Activated naive CD8-positive, alpha-beta T cell (primary cell): Measurements from ENCODE around the gene GAB2.

Experiments
- H3K27ac Mint-ChIP-seq: one replicate; pipeline ENCODE4 v1.8.0; 2021; ENCODE audit warnings: mixed read lengths
- H3K27me3 Mint-ChIP-seq: one replicate; pipeline ENCODE4 v1.8.0; 2021; ENCODE audit warnings: mixed read lengths
- H3K36me3 Mint-ChIP-seq: one replicate; pipeline ENCODE4 v1.8.0; 2021; ENCODE audit warnings: mixed read lengths
- H3K4me1 Mint-ChIP-seq: one replicate; pipeline ENCODE4 v1.8.0; 2021; ENCODE audit warnings: low read depth, mixed read lengths
- H3K4me3 Mint-ChIP-seq: one replicate; pipeline ENCODE4 v1.8.0; 2021; ENCODE audit warnings: mild to moderate bottlenecking, mixed read lengths
- H3K9me3 Mint-ChIP-seq: one replicate; pipeline ENCODE4 v1.8.0; 2021; ENCODE audit warnings: low read depth, mixed read lengths

Gene GAB2

DNA sequence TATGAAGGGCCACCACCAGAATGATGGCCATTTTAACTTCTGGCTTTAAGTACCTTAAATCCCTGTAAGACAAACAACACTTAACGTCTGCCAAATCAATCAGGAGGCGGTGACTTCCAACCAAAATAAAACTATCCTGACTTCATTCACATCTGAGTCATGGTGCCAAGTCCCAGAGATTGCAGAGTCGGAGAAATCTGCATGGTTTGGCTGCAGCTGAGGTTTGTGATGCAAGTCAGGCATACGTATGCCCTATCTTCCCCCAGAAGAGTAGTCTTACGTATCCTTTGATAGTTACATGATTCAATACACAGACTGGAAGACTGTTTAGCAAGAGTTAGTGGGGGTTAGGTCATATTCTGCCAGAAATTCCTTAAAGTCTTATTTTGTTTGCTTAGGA is 1.7 kb upstream of the GAB2 start:
- Mint-ChIP-seq H3K36me3 (peaks cover 5% of the 10 kb centered on the region), H3K27me3 (peaks cover 16% of the 10 kb centered on the region), H3K4me1 (peaks cover 29% of the 10 kb centered on the region), H3K9me3 (no peaks in the 10 kb centered on the region), H3K4me3 (peak overlapping the region; percentile 82), H3K27ac (no peak overlapping the region)

DNA sequence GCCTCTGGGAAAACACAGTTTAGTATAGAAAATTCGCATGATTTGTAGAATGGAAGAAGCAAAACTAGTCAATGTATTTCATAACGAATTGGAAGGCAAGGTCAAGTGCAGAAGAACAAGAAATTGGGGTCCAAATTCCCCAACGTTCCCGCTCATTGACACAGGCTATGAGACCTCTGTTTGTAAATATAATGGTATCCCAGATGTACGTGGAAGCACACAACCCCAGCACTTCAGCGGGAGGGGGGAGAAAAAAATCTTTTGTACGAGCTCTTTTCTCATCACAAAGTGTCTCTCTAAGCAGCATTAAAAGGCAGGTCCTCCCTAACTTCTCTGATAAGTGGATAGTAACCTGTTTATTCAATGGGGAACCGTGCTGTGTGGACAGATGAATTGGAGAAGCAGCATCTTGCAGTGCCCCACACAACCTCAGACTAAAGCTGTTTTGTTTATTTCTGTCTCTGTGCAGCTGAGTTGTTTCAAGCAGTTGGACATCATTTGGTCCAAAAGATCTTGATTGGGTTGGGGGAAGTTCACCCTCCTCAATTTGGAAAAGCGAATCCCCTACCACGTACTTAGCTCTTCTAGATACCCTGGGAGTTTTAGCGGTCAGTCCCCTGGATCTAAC is 1.1 kb upstream of the GAB2 start:
- H3K4me3 Mint-ChIP-seq, result peak overlapping the region; percentile 82
- peaks cover 16% of the 10 kb centered on the region for H3K27me3 Mint-ChIP-seq
- H3K9me3 Mint-ChIP-seq, result no peaks in the 10 kb centered on the region
- no peak overlapping the region for H3K27ac Mint-ChIP-seq
- H3K4me1 Mint-ChIP-seq, result peaks cover 29% of the 10 kb centered on the region
- H3K36me3 Mint-ChIP-seq, result peaks cover 4% of the 10 kb centered on the region

DNA sequence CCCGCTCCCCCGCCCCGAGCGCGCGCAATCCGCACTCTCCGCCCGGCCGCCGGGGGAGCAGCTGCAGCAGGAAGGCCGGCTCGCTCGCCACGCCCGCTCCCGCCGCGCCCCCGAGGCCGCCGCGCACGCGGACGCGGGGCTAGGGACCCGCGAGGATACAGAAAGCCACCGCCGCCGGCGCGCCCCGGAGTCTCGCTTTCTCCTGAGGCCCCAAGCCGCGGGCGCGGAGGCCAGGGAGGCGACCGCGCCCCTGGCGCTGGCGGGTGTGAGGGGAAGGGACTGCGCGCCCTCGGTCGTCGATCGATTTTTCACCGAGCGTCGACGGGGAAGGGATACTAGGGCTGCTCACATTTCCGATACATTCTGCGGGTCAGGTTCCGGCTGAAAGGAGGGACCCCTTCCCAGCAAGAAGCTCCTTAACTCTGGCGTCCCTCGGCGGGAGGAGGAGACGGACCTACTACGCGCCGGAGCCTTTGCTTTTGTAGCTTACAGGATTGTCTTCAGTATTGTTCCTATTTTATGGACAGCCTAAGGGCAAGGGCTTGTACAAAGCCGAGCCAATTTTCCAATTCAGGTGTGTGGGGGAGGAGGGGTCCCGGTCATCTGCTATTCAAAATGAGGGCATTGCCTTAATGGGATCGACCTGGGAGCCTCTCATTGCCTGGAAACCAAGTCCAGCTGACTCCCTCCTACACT is 416 bp upstream of the GAB2 start:
- H3K27me3 Mint-ChIP-seq, result peaks cover 16% of the 10 kb centered on the region
- H3K4me1 Mint-ChIP-seq, result peaks cover 29% of the 10 kb centered on the region
- no peaks in the 10 kb centered on the region for H3K9me3 Mint-ChIP-seq
- H3K36me3 Mint-ChIP-seq, result peaks cover under 1% of the 10 kb centered on the region
- peak overlapping the region; percentile 82 for H3K4me3 Mint-ChIP-seq
- peak overlapping the region; percentile 22 for H3K27ac Mint-ChIP-seq

DNA sequence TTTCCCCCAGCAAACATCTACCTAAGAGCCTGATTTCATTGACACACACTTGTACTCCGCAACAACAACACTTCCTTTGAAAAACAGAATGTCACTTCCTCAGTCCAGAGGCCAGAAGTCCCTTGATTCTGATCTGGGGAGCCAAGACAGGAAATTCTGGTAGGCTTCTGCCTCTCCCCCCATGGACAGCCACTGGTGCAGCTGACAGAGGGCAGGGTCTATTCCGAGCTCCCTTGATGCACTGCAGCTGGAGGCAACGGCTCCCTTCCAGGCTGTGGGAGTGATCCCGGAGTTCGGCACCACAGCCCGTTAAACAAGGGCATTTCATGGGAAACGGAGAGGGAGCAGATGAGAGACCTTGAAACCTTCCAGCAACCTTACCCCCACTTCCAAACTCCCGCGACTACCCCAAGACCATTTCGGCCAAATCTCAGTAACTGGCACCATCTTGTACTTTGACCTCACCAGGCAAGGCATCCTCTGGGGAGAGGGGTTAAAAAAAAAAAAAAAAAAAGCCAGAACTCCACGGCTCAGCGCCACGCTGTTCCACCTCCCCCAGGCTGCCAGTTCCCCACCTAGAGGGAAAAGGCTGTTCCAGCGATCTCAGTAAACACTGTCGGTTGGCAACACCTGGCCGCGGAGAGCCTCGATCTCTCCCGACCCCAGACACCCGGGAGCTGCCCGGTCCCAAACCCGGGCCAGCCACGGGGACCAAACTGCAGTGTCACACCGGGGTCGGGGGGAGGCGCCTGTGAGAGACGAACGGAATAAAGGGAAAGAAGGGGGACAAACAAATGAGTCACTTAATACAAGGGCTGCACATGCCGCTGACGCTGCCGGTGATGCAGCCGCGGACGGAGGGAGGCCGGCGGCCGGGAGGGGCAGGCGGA is 1.1 kb downstream of the GAB2 start:
- peaks cover 29% of the 10 kb centered on the region for H3K4me1 Mint-ChIP-seq
- H3K27me3 Mint-ChIP-seq, result peaks cover 12% of the 10 kb centered on the region
- peak overlapping the region; percentile 74 for H3K27ac Mint-ChIP-seq
- H3K4me3 Mint-ChIP-seq, result peak overlapping the region; percentile 89
- no peaks in the 10 kb centered on the region for H3K9me3 Mint-ChIP-seq
- H3K36me3 Mint-ChIP-seq, result no peaks in the 10 kb centered on the region

DNA sequence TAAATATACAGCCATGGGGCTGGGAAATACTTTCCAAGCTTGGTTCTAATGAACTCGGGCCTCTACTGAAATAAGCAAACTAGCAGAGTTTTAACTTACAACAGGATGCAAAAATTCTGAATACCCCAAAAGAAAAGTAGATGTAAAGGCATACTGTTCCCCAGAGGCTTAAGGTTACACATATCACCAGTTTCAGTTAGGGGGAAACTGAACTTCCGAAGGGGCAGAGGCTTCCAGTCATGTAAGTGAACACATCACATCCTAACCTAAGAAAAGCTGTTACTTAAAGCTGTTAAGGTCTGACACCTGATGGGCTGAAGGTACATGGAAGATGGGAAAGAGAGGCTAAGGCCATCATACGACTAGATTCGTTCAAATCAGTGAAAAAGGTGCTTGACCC is 2.3 kb downstream of the GAB2 start:
- peaks cover 20% of the 10 kb centered on the region for H3K4me1 Mint-ChIP-seq
- peaks cover 11% of the 10 kb centered on the region for H3K27me3 Mint-ChIP-seq
- no peak overlapping the region for H3K27ac Mint-ChIP-seq
- H3K9me3 Mint-ChIP-seq, result no peaks in the 10 kb centered on the region
- peak overlapping the region; percentile 9 for H3K4me3 Mint-ChIP-seq
- H3K36me3 Mint-ChIP-seq, result no peaks in the 10 kb centered on the region

DNA sequence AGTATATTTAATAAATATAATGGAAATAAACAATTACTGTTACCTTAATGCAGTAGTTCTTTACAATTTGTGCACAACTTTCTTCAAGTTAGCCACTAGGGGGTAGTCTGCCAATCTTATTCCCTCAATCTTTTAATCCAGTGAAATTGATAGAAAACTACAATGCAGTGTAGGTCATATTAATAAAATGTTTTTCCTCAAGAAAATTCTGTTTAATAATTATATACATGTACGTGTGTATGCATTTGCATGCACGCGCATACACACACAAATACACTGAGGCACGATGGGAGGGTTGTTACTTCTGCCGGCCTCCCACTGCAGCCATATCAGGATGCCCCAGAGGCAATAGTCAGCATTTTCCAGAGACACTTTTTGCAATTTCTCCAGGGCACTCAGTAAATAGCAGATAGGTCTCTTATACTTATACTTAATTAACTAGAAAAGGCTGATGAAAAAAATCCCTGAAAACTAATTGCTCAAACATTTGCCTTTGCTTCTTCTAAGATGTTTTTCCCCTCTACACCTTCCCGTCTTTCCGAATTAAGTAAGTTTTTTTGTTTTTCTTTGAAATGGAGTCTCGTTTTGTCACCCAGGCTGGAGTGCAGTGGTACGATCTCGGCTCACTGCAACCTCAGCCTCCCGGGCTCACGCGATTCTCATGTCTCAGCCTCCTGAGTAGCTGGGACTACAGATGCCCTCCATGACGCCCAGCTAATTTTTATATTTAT is 3.1 kb downstream of the GAB2 start:
- Mint-ChIP-seq H3K36me3 (peaks cover 2% of the 10 kb centered on the region), H3K9me3 (peaks cover 4% of the 10 kb centered on the region), H3K4me3 (no peak overlapping the region), H3K27ac (no peak overlapping the region), H3K27me3 (peaks cover 8% of the 10 kb centered on the region), H3K4me1 (peaks cover 17% of the 10 kb centered on the region)

DNA sequence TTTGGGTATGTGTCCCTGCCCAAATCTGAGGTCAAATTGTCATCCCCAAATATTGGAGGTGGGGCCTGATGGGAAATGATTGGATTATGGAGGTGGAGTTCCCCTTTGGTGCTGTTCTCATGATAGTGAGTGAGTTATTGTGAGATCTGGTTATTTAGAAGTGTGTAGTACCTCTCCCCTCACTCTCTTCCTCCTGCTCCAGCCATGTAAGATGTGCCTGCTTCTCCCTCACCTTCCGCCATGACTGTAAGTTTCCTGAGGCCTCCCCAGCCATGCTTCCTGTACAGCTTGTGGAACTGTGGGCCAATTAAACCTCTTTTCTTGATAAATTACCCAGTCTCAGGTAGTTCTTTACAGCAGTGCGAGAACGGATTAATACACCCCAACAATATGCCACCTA is 9.0 kb downstream of the GAB2 start:
- peaks cover 17% of the 10 kb centered on the region for H3K36me3 Mint-ChIP-seq
- H3K9me3 Mint-ChIP-seq, result peaks cover 4% of the 10 kb centered on the region
- H3K27me3 Mint-ChIP-seq, result no peaks in the 10 kb centered on the region
- no peak overlapping the region for H3K4me3 Mint-ChIP-seq
- H3K27ac Mint-ChIP-seq, result no peak overlapping the region
- H3K4me1 Mint-ChIP-seq, result no peaks in the 10 kb centered on the region

DNA sequence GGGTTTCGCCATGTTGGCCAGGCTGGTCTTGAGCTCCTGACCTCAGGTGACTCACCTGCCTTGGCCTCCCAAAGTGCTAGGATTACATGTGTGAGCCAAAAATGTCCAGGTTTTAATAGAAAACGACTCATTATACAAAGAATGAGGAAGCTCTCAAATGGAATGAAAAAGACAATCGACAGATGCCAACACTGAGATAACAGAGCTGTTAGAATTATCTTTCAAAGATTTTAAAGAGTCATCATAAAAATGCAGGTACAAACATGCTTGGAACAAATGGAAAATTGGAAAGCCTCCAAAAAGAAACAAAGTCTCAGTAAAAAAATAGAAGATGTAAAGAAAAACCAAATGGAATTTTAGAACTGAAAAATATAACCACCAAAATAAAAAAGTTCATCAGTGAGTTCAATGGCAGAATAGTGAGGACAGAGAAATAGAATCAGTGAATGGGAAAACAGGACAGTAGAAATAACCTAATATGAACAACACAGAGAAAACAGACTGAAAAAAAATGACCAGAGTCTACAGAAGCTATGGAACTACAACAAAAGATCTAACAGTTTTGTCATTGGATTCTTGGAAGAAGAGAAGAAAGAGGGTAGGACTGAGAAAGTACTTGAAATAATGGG is 10.9 kb downstream of the GAB2 start:
- Mint-ChIP-seq H3K4me3 (no peak overlapping the region), H3K9me3 (peaks cover 4% of the 10 kb centered on the region), H3K27me3 (no peaks in the 10 kb centered on the region), H3K4me1 (no peaks in the 10 kb centered on the region), H3K36me3 (peaks cover 17% of the 10 kb centered on the region), H3K27ac (no peak overlapping the region)

DNA sequence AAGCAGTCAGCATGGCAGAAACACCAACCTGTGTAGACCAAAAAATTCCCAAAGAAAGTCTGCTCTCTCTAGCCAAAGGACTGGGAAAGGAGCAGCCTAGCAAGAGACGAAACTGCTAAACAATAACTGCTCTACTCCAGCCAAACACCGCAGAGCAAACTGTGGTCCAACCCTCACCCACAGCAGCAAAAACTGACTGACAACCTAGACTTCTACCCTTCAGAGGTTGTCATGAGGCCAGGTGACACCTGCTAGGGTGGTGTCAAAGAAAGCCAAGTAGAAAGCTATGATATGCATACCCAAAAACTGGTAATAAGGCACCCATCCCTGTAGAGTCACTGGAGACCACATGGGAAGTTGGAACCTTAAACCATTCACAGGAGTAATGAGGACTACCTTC is 11.8 kb downstream of the GAB2 start:
- H3K27me3 Mint-ChIP-seq, result no peaks in the 10 kb centered on the region
- H3K27ac Mint-ChIP-seq, result no peak overlapping the region

DNA sequence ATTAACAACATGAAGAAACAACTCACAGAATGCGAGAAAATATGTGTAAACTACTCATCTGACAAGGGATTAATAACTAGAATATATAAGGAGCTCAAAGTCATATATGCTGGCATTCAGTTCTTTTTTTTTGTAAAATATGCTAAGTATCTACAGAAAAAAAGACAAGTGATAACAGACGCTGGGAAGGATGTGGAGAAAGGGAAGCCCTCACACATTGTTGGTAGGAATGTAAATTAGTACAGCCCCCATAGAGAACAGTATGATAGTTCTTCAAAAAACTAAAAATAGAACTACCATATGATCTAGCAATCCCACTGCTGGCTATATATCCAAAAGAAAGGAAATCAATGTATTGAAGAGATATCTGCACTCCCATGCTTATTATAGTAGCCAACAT is 13.8 kb downstream of the GAB2 start:
- peaks cover 14% of the 10 kb centered on the region for H3K36me3 Mint-ChIP-seq
- no peaks in the 10 kb centered on the region for H3K27me3 Mint-ChIP-seq
- H3K4me3 Mint-ChIP-seq, result no peak overlapping the region
- H3K27ac Mint-ChIP-seq, result no peak overlapping the region
- H3K9me3 Mint-ChIP-seq, result no peaks in the 10 kb centered on the region
- H3K4me1 Mint-ChIP-seq, result no peaks in the 10 kb centered on the region

More for the DNA sequence above, 11.8 kb downstream of the GAB2 start:
- Mint-ChIP-seq H3K36me3 (peaks cover 17% of the 10 kb centered on the region), H3K9me3 (peaks cover 4% of the 10 kb centered on the region), H3K4me3 (no peak overlapping the region), H3K4me1 (no peaks in the 10 kb centered on the region)

DNA sequence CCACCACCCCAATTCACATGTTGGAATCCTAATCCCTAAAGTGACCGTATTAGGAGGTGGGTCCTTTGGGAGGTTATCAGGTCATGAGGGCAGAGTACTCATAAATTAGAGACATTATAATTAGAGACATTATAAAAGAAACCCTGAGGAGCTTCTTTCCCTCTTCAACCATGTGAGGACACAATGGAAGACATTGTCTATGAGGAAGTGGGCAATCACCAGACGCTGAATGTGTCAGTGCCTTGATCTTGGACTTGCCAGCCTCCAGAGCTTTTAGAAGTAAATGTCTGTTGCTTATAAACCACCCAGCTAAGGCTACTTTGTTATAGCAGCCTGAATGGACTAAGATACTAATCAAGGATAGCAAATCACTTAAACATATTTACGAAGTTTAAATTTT is 14.8 kb downstream of the GAB2 start:
- H3K27me3 Mint-ChIP-seq, result no peaks in the 10 kb centered on the region
- no peaks in the 10 kb centered on the region for H3K9me3 Mint-ChIP-seq
- no peaks in the 10 kb centered on the region for H3K4me1 Mint-ChIP-seq
- H3K36me3 Mint-ChIP-seq, result peaks cover 14% of the 10 kb centered on the region
- H3K27ac Mint-ChIP-seq, result no peak overlapping the region
- H3K4me3 Mint-ChIP-seq, result no peak overlapping the region

DNA sequence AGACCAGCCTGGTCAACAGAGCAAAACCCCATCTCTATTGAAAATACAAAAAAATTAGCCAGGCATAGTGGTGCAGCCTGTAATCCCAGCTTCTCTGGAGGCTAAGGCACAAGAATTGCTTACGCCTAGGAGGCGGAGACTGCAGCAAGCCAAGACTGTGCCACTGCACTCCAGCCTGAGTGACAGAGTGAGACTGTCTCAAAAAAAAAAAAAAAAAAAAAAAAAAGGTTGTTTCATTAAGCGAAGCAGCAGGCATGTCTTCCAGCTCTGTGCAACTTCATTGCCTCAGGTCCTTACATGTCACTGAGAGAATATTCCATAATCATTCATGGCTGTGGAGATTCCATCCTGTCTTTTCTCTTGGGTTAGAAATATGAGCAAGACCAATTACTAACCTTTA is 16.9 kb downstream of the GAB2 start:
- H3K36me3 Mint-ChIP-seq, result no peaks in the 10 kb centered on the region
- H3K27me3 Mint-ChIP-seq, result no peaks in the 10 kb centered on the region
- no peak overlapping the region for H3K27ac Mint-ChIP-seq
- H3K4me1 Mint-ChIP-seq, result peaks cover 3% of the 10 kb centered on the region
- H3K9me3 Mint-ChIP-seq, result no peaks in the 10 kb centered on the region
- no peak overlapping the region for H3K4me3 Mint-ChIP-seq

DNA sequence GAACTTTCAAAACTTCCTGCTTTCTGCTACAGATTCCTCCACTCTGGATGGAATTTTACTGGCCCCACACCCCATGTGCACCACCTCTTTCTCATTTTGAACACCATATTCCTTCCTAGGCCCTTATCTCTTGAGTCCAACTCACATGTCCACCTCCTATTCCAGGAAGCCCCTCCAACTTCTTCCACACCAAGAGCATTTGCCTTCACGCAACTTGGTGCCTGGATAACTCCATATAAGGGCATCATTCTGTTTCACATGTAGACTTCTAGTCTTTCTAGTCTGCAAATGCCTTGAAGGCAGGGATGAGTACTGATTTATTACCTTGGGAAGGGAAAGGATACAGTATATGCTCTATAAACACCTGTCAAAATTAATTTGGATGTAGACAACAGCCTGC is 17.5 kb downstream of the GAB2 start:
- Mint-ChIP-seq H3K4me3 (no peak overlapping the region), H3K36me3 (no peaks in the 10 kb centered on the region), H3K9me3 (no peaks in the 10 kb centered on the region), H3K27ac (no peak overlapping the region), H3K27me3 (no peaks in the 10 kb centered on the region), H3K4me1 (peaks cover 3% of the 10 kb centered on the region)

DNA sequence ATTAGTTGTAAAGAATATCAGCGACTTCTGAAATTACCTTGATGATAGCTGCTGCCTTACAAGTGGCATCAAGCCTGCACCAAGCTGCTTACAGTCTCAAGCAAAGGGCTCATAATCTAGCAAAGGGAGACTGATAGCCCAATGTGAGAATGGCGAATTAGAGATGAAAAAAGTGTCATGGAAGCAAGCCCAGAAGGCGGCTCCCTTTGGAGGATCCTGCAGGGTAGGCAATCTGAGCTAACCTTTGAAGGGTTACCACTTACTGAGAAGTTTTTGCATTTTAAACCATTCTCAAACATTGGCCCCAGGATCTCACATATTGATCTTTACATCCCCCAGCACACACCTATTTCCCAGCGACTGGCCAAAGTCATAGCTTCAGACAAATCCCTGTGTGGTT is 18.5 kb downstream of the GAB2 start:
- Mint-ChIP-seq H3K4me3 (no peak overlapping the region), H3K36me3 (no peaks in the 10 kb centered on the region), H3K4me1 (peaks cover 3% of the 10 kb centered on the region), H3K9me3 (no peaks in the 10 kb centered on the region), H3K27me3 (no peaks in the 10 kb centered on the region), H3K27ac (no peak overlapping the region)
